HG03159 (cell line): ENCODE measurements around the gene CFAP410.

Experiments
- ATAC-seq: cut with Tn5 transposase; IDR thresholded peaks from one replicate; pipeline ENCODE4 v1.9.1; 2021; ENCODE audit warnings: mild to moderate bottlenecking, moderate library complexity; ENCODE audit not compliant: unreplicated experiment

Gene CFAP410

GRCh38 chr21:44331650-44332307 lies 7.4 kb downstream of the CFAP410 start:
- ATAC-seq: no peak

DNA sequence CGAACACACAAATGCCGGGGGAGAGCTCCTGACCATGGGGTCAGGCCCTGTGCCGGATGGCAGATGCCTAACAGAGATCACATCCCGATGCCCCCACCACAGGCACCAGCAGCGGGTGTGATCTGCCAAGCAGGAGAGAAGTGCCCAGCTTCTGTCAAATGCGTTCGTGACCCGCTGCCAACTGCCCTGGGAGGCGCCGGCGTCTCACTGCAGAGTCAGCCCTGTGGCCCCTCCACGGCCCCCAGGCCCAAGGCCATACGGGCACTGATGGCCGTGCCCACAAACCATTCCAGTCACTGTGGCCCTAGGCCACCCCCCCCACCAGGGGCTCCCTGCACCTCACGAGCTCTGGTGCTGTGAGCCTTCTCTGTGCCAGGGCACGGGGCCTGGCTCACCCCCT lies 8.0 kb downstream of the CFAP410 start:
- ATAC-seq: no peak

DNA sequence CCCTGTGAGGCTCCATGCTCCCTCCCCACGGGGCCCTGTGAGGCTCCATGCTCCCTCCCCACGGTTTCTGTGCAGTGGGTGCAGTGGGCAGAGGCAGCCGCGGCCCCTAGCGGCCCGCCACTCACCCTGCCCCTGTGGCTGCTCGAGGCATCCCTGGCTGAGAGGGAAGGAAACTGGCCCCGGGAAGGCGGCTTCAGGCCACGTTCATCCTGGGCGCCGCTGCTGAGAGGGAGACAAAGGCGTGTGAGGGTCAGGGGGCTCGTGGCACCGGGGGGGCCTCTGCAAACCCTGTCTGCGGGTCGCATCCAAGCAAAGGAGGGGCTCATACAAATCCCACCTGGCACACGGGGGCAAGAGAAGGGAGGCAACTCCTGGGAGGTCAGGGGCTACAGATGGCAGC lies 8.5 kb downstream of the CFAP410 start:
- ATAC-seq: no peak

DNA sequence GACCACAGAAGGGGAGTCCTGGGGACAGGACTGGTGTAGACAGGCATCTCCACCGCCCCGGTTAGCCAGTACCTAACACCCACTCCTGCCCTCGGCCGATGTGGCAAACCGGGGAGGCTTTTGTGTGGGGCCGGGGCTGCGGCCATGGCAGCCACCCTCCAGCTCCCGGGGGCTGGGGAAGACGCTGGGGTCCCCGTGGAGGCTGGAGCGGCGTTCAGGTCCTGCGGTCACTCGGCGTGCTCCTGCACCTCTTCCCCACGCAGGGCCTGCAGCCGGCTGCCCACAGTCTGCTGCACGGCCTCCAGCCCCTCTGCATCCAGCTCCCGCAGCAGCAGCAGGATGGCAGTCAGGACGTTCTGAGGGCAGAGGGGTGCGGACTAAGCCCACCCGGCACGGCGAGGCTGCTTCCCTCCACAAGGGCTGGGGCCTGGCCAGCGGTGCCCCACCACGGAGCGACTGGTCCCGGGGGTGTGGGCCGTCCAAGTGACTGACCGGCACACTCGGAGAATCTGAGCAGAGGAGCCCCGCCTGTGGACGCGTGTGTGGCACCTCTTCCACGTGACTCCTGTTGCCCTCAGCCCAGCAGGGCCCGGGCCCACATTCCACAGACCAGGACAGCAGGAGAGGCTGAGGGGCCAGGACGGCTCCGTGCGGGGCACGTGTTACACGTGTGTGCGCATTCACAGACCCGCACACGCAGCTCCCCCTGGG lies 9.1 kb downstream of the CFAP410 start:
- no peak for ATAC-seq

DNA sequence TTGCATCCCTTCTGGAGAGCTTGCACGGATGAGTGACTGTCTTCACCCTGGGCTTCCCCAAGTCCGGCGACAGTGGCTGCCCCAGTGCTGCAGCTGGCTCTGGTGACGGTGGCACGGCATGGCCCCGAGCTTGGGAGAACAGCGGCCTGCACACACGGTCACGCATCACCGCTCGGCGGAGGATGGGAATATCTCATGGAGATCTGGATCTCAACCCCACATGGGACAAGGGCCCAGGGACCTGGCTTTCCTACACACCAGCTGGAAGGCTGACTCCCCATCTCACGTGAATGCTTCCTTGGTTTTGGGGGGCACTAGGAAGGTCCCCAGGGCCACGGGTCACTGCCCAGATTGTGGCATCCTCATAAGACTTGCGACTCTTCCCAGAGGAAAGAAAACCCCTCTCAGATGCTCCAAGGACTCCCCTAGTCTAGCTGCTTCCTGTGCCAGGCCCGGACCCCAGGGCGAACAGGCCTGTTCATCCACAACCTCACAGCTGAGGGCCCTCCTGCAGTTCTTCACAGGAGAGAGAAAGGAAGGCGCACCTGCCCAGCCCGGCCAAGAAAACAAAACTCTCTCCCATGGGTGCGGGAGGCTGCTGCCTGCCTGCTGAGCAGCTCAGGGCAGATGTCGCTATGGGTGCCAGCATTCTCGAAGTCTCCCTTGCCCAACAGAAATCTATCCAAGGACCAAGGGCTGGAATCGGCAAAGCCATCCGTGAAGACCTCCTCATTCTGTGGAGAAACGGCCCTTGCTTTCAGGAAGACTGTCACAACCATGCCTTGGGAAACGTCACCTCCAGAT lies 9.9 kb downstream of the CFAP410 start:
- ATAC-seq: no peak

- ATAC-seq: no peak
Measured at GRCh38 chr21:44328242-44328895, 10.8 kb downstream of the CFAP410 start.

DNA sequence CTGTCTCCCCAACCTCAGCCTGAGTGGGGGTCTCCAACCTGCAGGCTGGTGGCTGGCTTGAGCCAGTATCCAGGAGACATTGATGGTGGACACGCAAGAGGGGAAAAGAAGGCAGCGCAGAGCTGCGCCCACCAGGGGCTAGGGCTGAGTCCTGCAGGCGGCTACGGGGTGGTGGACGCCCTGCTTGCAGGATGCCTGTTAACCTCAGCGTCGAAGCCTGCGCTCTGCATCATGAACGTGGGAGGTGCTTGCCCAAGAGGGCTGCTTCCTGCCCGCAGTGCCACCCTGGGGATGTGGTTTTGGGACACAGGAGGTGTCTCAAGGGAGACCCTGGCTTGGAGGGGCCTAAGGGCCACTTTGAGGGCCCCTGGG lies 11.6 kb downstream of the CFAP410 start:
- ATAC-seq: no peak

DNA sequence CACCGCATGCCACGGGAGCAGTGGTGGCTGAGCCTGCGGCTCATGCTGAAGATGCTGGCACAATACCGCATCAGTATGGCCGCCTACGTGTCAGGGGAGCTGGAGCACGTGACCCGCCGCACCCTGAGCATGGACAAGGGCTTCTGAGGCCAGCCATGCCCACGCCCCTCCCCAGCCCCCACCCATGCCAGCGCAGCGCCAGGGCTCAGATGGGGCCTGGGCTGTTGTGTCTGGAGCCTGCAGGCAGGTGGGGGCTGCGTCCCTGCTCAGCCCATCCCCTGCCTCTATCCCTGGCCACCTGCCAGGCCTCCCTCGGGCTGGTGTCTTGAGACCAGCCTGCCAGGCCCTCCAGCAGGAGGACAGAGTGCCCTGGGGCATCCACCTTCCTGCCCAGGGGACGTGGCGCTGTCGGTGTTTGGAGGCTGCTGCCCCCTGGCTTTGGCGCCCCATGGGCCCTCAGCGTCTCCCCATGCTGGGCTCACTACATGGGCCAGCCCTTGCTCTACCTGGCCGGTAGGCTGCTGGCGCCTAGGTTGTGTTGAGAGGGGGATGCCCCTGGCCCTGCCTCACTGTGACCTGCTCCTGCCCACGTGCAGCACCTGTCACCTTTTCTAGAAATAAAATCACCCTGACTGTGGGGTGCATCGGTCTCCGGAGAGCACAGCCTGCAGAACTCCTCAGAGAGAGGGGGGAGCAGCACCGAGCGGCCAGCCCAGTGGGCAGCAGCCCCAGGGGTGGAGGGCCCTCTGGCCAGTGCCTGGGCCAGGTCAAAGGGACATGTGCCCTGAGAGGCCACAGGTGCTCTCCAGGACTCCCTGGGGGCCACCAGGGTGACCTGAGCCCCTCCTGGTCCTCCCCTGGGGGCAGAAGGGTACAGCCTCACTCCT lies 12.2 kb downstream of the CFAP410 start:
- no peak for ATAC-seq

DNA sequence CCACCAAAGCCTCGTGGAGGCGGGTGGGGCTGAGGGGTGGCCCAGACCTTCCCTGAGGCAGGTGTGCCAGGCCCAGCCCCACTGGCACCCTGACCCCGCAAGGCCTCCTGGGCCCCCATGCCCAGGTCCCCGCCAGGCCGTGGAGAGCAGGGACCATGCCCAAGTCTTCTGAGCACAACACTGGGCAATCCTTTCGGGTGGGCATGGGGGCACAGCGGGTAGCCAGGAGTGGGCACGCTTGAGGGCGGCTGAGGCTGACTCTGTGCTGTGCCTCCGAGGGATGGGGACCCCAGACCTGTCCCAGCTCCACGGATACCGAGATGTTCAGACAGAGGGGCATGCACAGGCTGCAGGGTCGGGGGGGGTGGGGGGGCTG lies 12.9 kb downstream of the CFAP410 start:
- ATAC-seq: no peak

GRCh38 chr21:44325386-44326271 lies 13.6 kb downstream of the CFAP410 start:
- no peak for ATAC-seq

GRCh38 chr21:44324854-44325107 lies 14.4 kb downstream of the CFAP410 start:
- no peak for ATAC-seq

DNA sequence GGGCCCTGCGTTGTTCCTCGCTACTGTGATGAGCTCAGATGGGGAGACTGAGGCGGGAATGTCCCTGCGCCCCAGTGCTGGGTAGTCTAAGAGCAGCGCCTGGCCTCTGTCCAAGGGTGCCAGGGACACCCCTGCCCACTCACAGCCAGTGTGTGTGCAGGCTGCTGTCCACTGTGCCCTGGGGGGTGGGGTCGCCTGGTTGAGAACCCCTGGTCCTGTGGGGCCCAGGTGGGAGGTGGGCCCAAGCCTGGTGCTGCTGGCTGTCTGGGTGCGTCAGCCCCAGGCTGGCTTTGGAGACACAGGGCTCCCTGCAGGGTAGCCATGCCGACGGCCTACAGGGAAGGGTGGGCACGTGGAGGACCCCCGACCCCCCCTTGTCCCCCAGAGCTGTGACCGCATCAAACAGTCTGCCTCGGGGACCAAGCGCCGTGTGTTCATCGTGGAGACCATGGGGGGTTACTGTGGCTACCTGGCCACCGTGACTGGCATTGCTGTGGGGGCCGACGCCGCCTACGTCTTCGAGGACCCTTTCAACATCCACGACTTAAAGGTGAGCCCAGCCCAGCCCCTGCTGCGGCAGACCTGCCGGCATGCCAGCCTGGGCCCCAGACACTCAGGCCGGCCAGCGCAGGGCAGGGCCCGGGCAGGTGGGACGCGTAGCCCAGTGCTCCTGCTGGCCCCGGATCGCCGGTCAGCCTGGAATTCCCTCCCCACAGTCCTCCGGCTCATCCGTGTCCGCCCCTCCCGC lies 14.9 kb downstream of the CFAP410 start:
- ATAC-seq: no peak

DNA sequence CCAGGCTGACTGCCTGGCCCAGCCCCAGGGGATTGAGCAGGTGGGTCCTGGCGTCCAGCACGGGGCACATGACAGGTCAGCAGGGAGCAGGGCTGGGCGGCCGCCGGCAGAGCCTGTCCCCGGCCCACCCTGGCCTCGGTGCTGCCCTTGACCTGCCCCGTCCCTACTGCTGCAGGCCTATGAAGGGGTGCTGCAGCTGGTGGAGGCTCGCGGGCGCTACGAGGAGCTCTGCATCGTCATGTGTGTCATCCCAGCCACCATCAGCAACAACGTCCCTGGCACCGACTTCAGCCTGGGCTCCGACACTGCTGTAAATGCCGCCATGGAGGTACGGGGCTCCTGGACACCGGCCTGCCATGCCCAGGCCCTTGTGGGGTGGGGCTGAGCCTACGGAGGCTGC lies 15.6 kb downstream of the CFAP410 start:
- ATAC-seq: no peak

DNA sequence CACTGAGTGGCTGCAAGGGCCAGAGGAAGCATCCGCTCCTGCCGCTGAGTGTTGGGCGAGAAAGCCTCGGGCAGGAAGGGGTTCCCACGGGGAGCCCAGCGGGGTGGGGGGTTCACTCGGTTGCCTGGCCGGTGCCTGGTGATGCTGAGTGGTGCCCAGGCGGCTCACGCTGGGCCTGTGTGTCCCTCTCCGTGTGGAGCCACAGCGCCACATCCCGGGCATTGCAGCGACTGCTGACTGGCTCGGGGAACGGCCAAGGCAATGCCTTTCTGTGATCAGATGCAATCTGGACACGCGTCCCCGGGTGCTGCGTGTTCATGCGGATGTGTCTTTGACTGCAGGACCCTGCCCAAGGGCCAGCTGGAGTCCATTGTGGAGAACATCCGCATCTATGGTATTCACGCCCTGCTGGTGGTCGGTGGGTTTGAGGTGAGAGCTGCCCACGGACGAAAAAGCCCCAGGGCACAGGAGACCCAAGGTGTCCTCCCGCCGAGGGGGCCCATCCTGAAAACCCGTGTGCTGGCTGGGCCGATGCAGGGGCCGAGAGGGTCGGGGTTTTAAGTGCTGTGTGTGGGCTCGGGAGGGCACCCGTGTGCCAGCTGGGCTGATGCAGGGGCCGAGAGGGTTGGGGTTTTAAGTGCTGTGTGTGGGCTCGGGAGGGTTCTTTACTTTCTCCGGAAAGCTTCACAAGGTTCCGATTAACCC lies 16.4 kb downstream of the CFAP410 start:
- no peak for ATAC-seq

GRCh38 chr21:44321846-44322450 lies 17.2 kb downstream of the CFAP410 start:
- no peak for ATAC-seq

GRCh38 chr21:44320847-44321246 lies 18.3 kb downstream of the CFAP410 start:
- no peak for ATAC-seq

DNA sequence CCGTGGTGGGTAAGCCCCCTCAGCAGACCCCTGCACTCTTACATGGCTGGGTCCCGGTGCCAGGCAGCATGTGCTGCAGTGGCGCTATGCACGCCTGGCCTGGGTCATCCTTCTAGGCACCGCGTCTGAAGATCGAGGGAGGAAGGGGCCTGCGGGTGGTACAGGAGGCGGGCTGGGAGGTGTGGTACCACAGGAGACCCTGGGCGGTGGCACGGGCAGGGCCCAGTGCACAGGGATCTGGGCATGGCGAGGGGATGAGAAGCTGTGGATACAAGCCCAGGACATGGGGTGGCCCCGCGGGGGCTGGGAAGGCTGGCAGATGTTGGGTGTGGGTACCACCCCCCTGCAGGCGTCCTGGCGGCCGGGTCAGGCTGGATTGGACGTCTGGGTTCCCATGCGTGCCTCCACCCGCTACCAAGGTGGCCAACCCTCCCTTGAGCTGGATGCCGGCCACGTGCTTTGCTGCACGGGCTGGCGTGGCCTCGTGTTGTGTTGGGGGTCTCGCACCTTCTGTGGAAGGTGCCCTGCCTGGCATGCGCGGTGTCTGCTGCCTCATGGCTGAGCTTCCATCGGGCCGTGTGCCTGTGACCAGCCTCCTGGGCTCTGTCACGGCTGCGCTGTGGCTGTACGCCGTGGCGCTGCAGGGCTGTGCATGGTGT lies 19.7 kb downstream of the CFAP410 start:
- ATAC-seq: no peak
